Measurements from ENCODE around the gene FOSB. TPM values are rescaled to one million over a fixed set of nuclear protein-coding genes. Genes with fewer than 3 reads are reported as not detected.
A peak's percentile ranks its signal among the peaks of the same experiment; 100 is the strongest.

Gene FOSB
- 1 to 10 TPM; 2.5 to 6.4 TPM for total RNA-seq

DNA sequence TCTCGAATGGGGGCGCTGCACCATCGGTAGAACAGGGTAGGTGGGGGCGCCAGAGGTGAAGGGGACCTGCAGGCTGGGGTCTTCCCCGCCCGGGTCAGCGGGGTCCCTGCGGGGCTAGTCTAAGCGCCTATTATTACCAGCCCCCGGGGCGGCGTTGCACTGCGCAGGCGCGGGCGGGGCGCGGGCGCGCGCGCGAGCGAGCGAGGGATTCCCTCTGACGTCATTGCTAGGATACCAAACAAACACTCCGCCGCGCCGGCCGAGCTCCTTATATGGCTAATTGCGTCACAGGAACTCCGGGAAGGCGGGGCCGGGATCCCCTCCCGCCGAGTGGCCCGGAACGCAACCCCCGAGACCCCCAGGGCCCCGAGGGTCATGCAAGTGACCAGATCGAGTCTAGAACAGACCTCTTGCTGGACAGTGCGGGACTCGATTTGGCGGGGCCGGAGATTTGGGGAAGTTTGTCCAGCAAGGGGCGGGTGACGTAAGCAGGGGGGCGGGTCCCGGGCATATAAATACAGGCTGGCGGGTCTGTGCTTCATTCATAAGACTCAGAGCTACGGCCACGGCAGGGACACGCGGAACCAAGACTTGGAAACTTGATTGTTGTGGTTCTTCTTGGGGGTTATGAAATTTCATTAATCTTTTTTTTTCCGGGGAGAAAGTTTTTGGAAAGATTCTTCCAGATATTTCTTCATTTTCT is at the start of gene FOSB:
Gene FOSB, plus strand, starts transcription at position 541 of the 703 bp plus-strand sequence. CDS start 591 bp downstream, outside the sequence.
- DNase-seq (ENCODE audit: low spot score) = peak; percentile 95
- peaks cover 10% of the 10 kb centered on the region for H3K4me1 ChIP-seq (replicated peaks)
- H3K9me3 ChIP-seq = no peaks in the 10 kb centered on the region
- H3K27me3 ChIP-seq (replicated peaks; ENCODE audit: insufficient read depth) = no peaks in the 10 kb centered on the region
- H3K36me3 ChIP-seq = no peaks in the 10 kb centered on the region
- peak within 1 kb of the TSS; percentile 98 to 99 for H3K27ac ChIP-seq
- TF ChIP-seq POLR2A (IDR thresholded peaks at IDR 0.05) (peak; percentile 90), POLR2AphosphoS5 (IDR thresholded peaks at IDR 0.05) (peak; percentile 96)
- TF ChIP-seq, protein P1, sequence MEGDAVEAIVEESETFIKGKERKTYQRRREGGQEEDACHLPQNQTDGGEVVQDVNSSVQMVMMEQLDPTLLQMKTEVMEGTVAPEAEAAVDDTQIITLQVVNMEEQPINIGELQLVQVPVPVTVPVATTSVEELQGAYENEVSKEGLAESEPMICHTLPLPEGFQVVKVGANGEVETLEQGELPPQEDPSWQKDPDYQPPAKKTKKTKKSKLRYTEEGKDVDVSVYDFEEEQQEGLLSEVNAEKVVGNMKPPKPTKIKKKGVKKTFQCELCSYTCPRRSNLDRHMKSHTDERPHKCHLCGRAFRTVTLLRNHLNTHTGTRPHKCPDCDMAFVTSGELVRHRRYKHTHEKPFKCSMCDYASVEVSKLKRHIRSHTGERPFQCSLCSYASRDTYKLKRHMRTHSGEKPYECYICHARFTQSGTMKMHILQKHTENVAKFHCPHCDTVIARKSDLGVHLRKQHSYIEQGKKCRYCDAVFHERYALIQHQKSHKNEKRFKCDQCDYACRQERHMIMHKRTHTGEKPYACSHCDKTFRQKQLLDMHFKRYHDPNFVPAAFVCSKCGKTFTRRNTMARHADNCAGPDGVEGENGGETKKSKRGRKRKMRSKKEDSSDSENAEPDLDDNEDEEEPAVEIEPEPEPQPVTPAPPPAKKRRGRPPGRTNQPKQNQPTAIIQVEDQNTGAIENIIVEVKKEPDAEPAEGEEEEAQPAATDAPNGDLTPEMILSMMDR (IDR thresholded peaks at IDR 0.05) = peak in 1 of 4 experiments; percentile 20
- intact Hi-C loops (cut with DNase I) = no loop called here
- under 1% methylated on average over 56 of the region's 56 CpGs for WGBS
- H3K4me3 ChIP-seq = peak within 1 kb of the TSS; percentile 54 to 67

DNA sequence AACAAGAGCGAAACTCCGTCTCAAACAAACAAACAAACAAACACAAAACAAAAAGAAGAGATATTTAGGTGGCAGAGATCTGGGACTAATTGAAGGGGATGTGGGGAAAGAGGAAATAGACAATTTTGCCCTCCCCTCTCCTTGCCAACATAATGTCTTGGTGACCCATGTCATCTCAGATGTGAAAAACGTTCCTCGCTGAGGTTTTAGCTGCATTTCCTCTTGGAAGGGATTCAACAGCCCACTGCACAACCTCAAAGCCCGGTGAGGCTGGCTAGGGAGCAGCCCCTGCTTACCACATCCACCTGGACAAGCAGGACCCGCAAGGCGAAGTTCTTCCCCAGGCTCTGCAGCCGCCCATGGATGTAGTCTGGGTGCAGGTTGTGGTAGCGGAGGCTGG is 49.0 kb upstream of the FOSB start:
- WGBS = 78% methylated on average over 9 of the region's 9 CpGs
- TF ChIP-seq, protein P1 (IDR thresholded peaks at IDR 0.05) = no peak
- TF ChIP-seq POLR2AphosphoS5 (IDR thresholded peaks at IDR 0.05) (no peak), POLR2A (IDR thresholded peaks at IDR 0.05) (no peak)
- Histone ChIP-seq H3K4me1 (replicated peaks) (no peaks in the 10 kb centered on the region), H3K4me3 (no peak overlapping the region), H3K9me3 (no peaks in the 10 kb centered on the region), H3K36me3 (no peaks in the 10 kb centered on the region), H3K27ac (no peak overlapping the region), H3K27me3 (replicated peaks; ENCODE audit: insufficient read depth) (no peaks in the 10 kb centered on the region)
- intact Hi-C loops (cut with DNase I) = no loop called here
- DNase-seq (ENCODE audit: low spot score) = no peak

DNA sequence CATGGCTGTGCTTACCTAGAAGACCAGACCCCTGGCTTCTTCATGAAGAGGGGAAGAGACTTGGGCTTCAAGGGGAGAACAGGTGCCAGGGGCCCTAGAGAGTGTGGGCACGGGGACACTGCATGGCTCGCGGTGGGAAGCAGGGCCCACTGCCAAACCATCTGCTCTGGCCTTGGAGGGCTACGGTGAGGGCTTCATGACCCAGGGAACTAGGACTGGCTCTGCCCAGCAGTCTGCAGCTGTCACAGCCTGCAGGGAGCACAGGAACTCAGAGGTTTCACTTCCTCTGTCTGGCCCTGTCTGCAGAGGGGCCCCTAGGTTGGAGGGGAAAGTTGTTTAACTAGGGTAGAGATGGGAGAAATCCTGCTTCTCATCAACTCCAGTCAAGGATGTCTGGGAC is 48.4 kb upstream of the FOSB start:
- intact Hi-C loops (cut with DNase I) = no loop called here
- WGBS = 77% methylated on average over 4 of the region's 4 CpGs
- no peaks in the 10 kb centered on the region for H3K4me1 ChIP-seq (replicated peaks)
- no peak for TF ChIP-seq POLR2A (IDR thresholded peaks at IDR 0.05)
- TF ChIP-seq POLR2AphosphoS5 (IDR thresholded peaks at IDR 0.05) = no peak
- TF ChIP-seq, protein P1 (IDR thresholded peaks at IDR 0.05) = no peak
- H3K36me3 ChIP-seq = no peaks in the 10 kb centered on the region
- H3K27ac ChIP-seq = no peak overlapping the region
- no peaks in the 10 kb centered on the region for H3K27me3 ChIP-seq (replicated peaks; ENCODE audit: insufficient read depth)
- H3K9me3 ChIP-seq = no peaks in the 10 kb centered on the region
- no peak overlapping the region for H3K4me3 ChIP-seq
- DNase-seq (ENCODE audit: low spot score) = no peak

DNA sequence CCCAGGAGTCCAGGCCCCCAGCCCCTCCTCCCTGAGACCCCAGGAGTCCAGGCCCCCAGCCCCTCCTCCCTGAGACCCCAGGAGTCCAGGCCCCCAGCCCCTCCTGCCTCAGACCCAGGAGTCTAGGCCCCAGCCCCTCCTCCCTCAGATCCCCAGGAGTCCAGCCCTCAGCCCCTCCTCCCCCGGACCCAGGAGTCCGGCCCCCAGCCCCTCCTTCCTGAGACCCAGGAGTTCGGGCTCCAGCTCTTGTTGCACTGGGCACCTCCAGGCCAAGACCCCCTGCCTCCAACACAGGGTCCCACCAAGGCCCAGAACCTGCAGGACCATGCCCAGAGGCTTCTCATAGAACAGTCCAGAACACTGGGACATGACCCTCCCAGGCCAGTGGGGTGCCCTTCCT is 47.9 kb upstream of the FOSB start:
- H3K36me3 ChIP-seq = no peaks in the 10 kb centered on the region
- no peaks in the 10 kb centered on the region for H3K9me3 ChIP-seq
- no peaks in the 10 kb centered on the region for H3K4me1 ChIP-seq (replicated peaks)
- no peaks in the 10 kb centered on the region for H3K27me3 ChIP-seq (replicated peaks; ENCODE audit: insufficient read depth)
- no peak overlapping the region for H3K27ac ChIP-seq
- intact Hi-C loops (cut with DNase I) = no loop called here
- DNase-seq (ENCODE audit: low spot score) = no peak
- H3K4me3 ChIP-seq = no peak overlapping the region
- TF ChIP-seq, protein P1 (IDR thresholded peaks at IDR 0.05) = no peak
- TF ChIP-seq POLR2AphosphoS5 (IDR thresholded peaks at IDR 0.05) (no peak), POLR2A (IDR thresholded peaks at IDR 0.05) (no peak)
- 44% methylated on average over 3 of the region's 3 CpGs for WGBS

GRCh38 chr19:45420356-45420755 is 47.4 kb upstream of the FOSB start:
- Histone ChIP-seq H3K4me3 (no peak overlapping the region), H3K9me3 (no peaks in the 10 kb centered on the region), H3K27ac (no peak overlapping the region), H3K27me3 (replicated peaks; ENCODE audit: insufficient read depth) (no peaks in the 10 kb centered on the region), H3K36me3 (no peaks in the 10 kb centered on the region), H3K4me1 (replicated peaks) (no peaks in the 10 kb centered on the region)
- TF ChIP-seq POLR2A (IDR thresholded peaks at IDR 0.05) = no peak
- TF ChIP-seq, protein P1 (IDR thresholded peaks at IDR 0.05) = no peak
- intact Hi-C loops (cut with DNase I) = no loop called here
- WGBS = 82% methylated on average over 10 of the region's 10 CpGs
- no peak for DNase-seq (ENCODE audit: low spot score)

All from prostate gland (tissue), 2 donors.